ENCODE measurements around the gene PCDHGB4. TPM values are rescaled to one million over a fixed set of nuclear protein-coding genes. Genes with fewer than 3 reads are reported as not detected.

The PCDHGB4 gene
- total and polyA plus RNA-seq, 10 of the 15 experiments (the other 5 are each of a cell fraction or from before 2014, with no cell fraction given), result 0.02 to 0.20 (median 0.04) TPM; not detected in 4

DNA sequence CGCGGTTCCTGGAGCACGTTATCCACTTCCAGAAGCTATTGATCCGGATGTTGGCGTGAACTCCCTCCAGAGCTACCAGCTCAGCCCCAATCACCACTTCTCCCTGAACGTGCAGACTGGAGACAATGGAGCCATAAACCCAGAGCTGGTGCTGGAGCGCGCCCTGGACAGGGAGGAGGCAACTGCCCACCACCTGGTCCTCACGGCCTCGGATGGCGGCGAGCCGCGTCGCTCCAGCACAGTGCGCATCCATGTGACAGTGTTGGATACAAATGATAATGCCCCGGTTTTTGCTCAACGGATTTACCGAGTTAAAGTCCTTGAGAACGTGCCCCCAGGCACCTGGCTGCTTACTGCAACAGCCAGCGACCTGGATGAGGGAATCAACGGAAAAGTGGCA, 15.9 kb downstream of the PCDHGB4 start:
- Histone ChIP-seq H3K4me2 (ENCODE audit: control insufficient read depth, insufficient read depth) (no peak overlapping the region), H4K20me1 (ENCODE audit: control insufficient read depth, insufficient read depth) (no peaks in the 10 kb centered on the region), H3K27ac (ENCODE audit: control insufficient read depth, insufficient read depth) (no peak overlapping the region), H3K9me3 (replicated peaks; ENCODE audit: control insufficient read depth, insufficient read depth, low read length) (peaks cover 21% of the 10 kb centered on the region), H3K79me2 (ENCODE audit: control insufficient read depth, insufficient read depth, low read length) (no peaks in the 10 kb centered on the region), H3K4me3 (no peak overlapping the region), H3K4me1 (ENCODE audit: control insufficient read depth, insufficient read depth, low read length) (no peaks in the 10 kb centered on the region), H3K9ac (ENCODE audit: control insufficient read depth, insufficient read depth, low read length) (no peak overlapping the region), H2AFZ (ENCODE audit: control insufficient read depth, low read depth, low read length) (no peak overlapping the region), H3K36me3 (ENCODE audit: control insufficient read depth in 2 of 2, insufficient read depth in 2 of 2, low read length in 1 of 2) (no peaks in the 10 kb centered on the region), H3K27me3 (replicated peaks in 1 of 2; ENCODE audit: control insufficient read depth in 2 of 2, insufficient read depth in 2 of 2, low read length in 1 of 2) (no peaks in the 10 kb centered on the region)
- RAD21 ChIA-PET (ENCODE audit: unreplicated experiment), result no interaction called here
- intact Hi-C loops (cut with micrococcal nuclease; ENCODE audit: unreplicated experiment) (no loop called here), in situ Hi-C loops (cut with MboI) (no loop called here)
- no TSS peak for BruUV-seq (replicated peaks)
- TF ChIP-seq CHD4 (IDR thresholded peaks at IDR 0.05) (no peak), CBX3 (IDR thresholded peaks at IDR 0.05; ENCODE audit: borderline replicate concordance, low read depth) (no peak), POLR2AphosphoS5 (IDR thresholded peaks at IDR 0.05; ENCODE audit: low read length) (no peak), RELA (IDR thresholded peaks at IDR 0.05; ENCODE audit: borderline replicate concordance, partially characterized antibody) (no peak), ZNF274 (IDR thresholded peaks at IDR 0.05; ENCODE audit: insufficient read depth, insufficient read length) (no peak), EGR1 (IDR thresholded peaks at IDR 0.05; ENCODE audit: borderline replicate concordance in 1 of 2, low read depth in 2 of 2, low read length in 2 of 2) (no peak), PAX8 (IDR thresholded peaks at IDR 0.05) (no peak), NR2C1 (IDR thresholded peaks at IDR 0.05) (no peak), ATF3 (IDR thresholded peaks at IDR 0.05; ENCODE audit: borderline replicate concordance, extremely low read depth, low read depth, low read length) (no peak), RUNX3 (IDR thresholded peaks at IDR 0.05; ENCODE audit: low read length) (no peak), KAT2A (conservative IDR thresholded peaks at IDR 0.05; ENCODE audit: control insufficient read depth, low read depth, low read length) (no peak), GATAD2B (conservative IDR thresholded peaks at IDR 0.05; ENCODE audit: low read depth) (no peak)
- TF ChIP-seq, protein P1, sequence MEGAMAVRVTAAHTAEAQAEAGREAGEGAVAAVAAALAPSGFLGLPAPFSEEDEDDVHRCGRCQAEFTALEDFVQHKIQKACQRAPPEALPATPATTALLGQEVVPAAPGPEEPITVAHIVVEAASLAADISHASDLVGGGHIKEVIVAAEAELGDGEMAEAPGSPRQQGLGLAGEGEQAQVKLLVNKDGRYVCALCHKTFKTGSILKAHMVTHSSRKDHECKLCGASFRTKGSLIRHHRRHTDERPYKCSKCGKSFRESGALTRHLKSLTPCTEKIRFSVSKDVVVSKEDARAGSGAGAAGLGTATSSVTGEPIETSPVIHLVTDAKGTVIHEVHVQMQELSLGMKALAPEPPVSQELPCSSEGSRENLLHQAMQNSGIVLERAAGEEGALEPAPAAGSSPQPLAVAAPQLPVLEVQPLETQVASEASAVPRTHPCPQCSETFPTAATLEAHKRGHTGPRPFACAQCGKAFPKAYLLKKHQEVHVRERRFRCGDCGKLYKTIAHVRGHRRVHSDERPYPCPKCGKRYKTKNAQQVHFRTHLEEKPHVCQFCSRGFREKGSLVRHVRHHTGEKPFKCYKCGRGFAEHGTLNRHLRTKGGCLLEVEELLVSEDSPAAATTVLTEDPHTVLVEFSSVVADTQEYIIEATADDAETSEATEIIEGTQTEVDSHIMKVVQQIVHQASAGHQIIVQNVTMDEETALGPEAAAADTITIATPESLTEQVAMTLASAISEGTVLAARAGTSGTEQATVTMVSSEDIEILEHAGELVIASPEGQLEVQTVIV (IDR thresholded peaks at IDR 0.05; ENCODE audit: borderline replicate concordance, partially characterized antibody), result no peak
- TF ChIP-seq, protein P2, sequence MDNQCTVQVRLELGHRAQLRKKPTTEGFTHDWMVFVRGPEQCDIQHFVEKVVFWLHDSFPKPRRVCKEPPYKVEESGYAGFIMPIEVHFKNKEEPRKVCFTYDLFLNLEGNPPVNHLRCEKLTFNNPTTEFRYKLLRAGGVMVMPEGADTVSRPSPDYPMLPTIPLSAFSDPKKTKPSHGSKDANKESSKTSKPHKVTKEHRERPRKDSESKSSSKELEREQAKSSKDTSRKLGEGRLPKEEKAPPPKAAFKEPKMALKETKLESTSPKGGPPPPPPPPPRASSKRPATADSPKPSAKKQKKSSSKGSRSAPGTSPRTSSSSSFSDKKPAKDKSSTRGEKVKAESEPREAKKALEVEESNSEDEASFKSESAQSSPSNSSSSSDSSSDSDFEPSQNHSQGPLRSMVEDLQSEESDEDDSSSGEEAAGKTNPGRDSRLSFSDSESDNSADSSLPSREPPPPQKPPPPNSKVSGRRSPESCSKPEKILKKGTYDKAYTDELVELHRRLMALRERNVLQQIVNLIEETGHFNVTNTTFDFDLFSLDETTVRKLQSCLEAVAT (IDR thresholded peaks at IDR 0.05), result no peak
- TF ChIP-seq, protein P3, sequence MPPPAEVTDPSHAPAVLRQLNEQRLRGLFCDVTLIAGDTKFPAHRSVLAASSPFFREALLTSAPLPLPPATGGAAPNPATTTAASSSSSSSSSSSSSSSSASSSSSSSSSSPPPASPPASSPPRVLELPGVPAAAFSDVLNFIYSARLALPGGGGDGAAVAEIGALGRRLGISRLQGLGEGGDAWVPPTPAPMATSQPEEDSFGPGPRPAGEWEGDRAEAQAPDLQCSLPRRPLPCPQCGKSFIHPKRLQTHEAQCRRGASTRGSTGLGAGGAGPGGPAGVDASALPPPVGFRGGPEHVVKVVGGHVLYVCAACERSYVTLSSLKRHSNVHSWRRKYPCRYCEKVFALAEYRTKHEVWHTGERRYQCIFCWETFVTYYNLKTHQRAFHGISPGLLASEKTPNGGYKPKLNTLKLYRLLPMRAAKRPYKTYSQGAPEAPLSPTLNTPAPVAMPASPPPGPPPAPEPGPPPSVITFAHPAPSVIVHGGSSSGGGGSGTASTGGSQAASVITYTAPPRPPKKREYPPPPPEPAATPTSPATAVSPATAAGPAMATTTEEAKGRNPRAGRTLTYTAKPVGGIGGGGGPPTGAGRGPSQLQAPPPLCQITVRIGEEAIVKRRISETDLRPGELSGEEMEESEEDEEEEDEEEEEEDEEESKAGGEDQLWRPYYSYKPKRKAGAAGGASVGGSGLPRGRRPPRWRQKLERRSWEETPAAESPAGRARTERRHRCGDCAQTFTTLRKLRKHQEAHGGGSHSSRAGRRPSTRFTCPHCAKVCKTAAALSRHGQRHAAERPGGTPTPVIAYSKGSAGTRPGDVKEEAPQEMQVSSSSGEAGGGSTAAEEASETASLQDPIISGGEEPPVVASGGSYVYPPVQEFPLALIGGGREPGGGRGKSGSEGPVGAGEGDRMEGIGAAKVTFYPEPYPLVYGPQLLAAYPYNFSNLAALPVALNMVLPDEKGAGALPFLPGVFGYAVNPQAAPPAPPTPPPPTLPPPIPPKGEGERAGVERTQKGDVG (CRISPR knock-in tag; IDR thresholded peaks at IDR 0.05), result no peak
- SMC1A ChIA-PET (ENCODE audit: uncharacterized antibody, unreplicated experiment), result interaction anchor here (0.7 to 1.4 kb wide), 2 partner anchors 9 to 33 kb away, joined by 3 to 4 read pairs; partner anchors contain the start of genes PCDHGA10 and PCDHGB3
- WGBS (ENCODE audit: insufficient coverage, insufficient replicate concordance, low lambda C conversion rate, missing lambda C conversion rate), result 74% methylated on average over 22 of the region's 22 CpGs
- DNase-seq (ENCODE audit: low read depth, low spot score) (no peak), ATAC-seq (no peak), FAIRE-seq (no peak)
- POLR2A ChIA-PET, result no interaction called here
- CTCF ChIA-PET, result interaction anchor here (0.6 to 1.7 kb wide), 6 partner anchors 9 to 736 kb away, joined by 3 to 8 read pairs (median 3); partner anchors contain the start of genes PCDHGA10 and PCDHGA12

All from GM12878 (cell line).